Cardiac muscle cell (in vitro differentiated cells and primary cell): ENCODE results near the gene TMC2. TPM values are rescaled to one million over a fixed set of nuclear protein-coding genes. Genes with fewer than 3 reads are reported as not detected.
A peak's percentile ranks its signal among the peaks of the same experiment; 100 is the strongest.

Experiments used
- DNase-seq, 2 donors: peaks; one replicate each; pipeline versions ENCODE4 v3.0.0 to v3.0.0-alpha.2; 2010 to 2017; ENCODE audit warnings: low read depth in 1 of 2, low spot score in 1 of 2
- H3K27ac ChIP-seq: fragments of 200-600 bp; sonication (generic); 2 replicates; pipeline ENCODE4 v1.5.1; 2016
- H3K27me3 ChIP-seq: fragments of 200-600 bp; sonication (generic); 2 replicates; pipeline ENCODE4 v1.6.0; 2016; ENCODE audit warnings: control low read depth
- H3K36me3 ChIP-seq: fragments of 200-600 bp; sonication (generic); 2 replicates; pipeline ENCODE4 v1.5.1; 2016; ENCODE audit warnings: control low read depth
- H3K4me1 ChIP-seq: fragments of 200-600 bp; sonication (generic); 2 replicates; pipeline ENCODE4 v1.8.1; 2017; ENCODE audit warnings: low read depth, mild to moderate bottlenecking, mixed run types
- H3K4me3 ChIP-seq: fragments of 200-600 bp; sonication (generic); 2 replicates; pipeline ENCODE4 v1.5.1; 2016; ENCODE audit warnings: mild to moderate bottlenecking
- H3K9me3 ChIP-seq: fragments of 200-600 bp; sonication (generic); 2 replicates; pipeline ENCODE4 v1.5.1; 2017; ENCODE audit warnings: low read depth, mild to moderate bottlenecking, control low read depth
- polyA plus RNA-seq: library from polyadenylated mRNA; unstranded; fragments of >200 nt; fragmentation: Nextera tagmentation; extraction: Ambion mirVana; gene quantifications from 2 replicates; pipeline ENCODE4 v1.2.1, GENCODE V29; 2016
- total RNA-seq: library from RNA; depleted of rRNA; stranded (reverse); fragments of >200 nt; gene quantifications from 2 replicates; pipeline ENCODE4 v1.2.3, GENCODE V29; 2016
- TF ChIP-seq, protein P1 (sequence below): IDR thresholded peaks from 2 replicates; pipeline ENCODE4 v1.5.1; 2012; ENCODE audit warnings: low read depth, mild to moderate bottlenecking, low read length

The TMC2 gene
- total and polyA plus RNA-seq, 2 experiments from 2014 or later, result not detected

DNA sequence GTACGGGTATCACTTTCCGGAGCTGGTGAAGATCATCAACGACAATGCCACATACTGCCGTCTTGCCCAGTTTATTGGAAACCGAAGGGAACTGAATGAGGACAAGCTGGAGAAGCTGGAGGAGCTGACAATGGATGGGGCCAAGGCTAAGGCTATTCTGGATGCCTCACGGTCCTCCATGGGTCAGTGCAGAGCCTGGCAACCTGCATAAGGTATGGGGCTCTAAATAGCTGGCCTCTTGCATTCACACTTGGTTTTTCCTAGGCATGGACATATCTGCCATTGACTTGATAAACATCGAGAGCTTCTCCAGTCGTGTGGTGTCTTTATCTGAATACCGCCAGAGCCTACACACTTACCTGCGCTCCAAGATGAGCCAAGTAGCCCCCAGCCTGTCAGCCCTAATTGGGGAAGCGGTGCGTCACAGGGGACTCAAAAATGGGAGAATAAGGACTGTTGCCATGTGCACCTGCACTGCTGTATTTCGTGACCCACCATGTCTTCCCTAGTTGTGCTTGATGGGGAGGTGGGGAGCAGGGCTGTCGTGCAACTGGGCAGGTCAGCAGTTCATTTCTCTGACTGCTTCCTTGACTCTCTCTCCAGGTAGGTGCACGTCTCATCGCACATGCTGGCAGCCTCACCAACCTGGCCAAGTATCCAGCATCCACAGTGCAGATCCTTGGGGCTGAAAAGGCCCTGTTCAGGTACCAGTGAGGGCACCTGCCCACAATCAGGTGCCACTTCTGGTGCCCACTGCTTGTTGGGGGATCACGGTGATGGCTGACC, 119.2 kb downstream of the TMC2 start:
- TF ChIP-seq, protein P1, sequence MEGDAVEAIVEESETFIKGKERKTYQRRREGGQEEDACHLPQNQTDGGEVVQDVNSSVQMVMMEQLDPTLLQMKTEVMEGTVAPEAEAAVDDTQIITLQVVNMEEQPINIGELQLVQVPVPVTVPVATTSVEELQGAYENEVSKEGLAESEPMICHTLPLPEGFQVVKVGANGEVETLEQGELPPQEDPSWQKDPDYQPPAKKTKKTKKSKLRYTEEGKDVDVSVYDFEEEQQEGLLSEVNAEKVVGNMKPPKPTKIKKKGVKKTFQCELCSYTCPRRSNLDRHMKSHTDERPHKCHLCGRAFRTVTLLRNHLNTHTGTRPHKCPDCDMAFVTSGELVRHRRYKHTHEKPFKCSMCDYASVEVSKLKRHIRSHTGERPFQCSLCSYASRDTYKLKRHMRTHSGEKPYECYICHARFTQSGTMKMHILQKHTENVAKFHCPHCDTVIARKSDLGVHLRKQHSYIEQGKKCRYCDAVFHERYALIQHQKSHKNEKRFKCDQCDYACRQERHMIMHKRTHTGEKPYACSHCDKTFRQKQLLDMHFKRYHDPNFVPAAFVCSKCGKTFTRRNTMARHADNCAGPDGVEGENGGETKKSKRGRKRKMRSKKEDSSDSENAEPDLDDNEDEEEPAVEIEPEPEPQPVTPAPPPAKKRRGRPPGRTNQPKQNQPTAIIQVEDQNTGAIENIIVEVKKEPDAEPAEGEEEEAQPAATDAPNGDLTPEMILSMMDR, result no peak
- no peaks in the 10 kb centered on the region for H3K4me1 ChIP-seq
- no peak for DNase-seq
- H3K4me3 ChIP-seq, result no peak overlapping the region
- H3K36me3 ChIP-seq, result peaks cover 53% of the 10 kb centered on the region
- no peaks in the 10 kb centered on the region for H3K27me3 ChIP-seq
- H3K9me3 ChIP-seq, result no peaks in the 10 kb centered on the region
- no peak overlapping the region for H3K27ac ChIP-seq

DNA sequence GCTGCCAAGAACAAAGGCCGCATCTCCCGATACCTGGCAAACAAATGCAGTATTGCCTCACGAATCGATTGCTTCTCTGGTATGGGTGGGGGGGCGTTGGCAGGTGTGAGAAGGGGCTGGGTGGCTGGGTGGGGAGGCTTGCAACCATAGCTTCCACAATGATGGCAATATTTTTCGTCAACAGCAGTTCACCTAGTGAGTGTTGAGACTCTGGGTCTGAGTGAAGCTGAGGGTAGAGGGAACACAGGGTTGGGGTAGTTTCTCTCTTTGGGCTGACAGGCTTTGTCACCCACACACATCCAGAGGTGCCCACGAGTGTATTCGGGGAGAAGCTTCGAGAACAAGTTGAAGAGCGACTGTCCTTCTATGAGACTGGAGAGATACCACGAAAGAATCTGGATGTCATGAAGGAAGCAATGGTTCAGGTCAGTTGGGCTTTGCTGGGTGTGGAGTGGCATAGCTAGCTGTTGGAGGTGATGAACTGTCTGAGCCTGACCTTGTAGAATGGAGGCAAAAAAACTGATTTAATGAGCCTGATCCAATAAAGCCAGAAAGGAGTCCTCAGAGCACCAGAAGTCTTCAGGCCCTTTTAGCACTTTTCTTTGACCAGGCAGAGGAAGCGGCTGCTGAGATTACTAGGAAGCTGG, 120.2 kb downstream of the TMC2 start:
- Histone ChIP-seq H3K4me3 (no peak overlapping the region), H3K27ac (no peak overlapping the region), H3K9me3 (no peaks in the 10 kb centered on the region), H3K36me3 (peaks cover 53% of the 10 kb centered on the region), H3K27me3 (no peaks in the 10 kb centered on the region), H3K4me1 (no peaks in the 10 kb centered on the region)
- TF ChIP-seq, protein P1, result no peak
- DNase-seq, result no peak

DNA sequence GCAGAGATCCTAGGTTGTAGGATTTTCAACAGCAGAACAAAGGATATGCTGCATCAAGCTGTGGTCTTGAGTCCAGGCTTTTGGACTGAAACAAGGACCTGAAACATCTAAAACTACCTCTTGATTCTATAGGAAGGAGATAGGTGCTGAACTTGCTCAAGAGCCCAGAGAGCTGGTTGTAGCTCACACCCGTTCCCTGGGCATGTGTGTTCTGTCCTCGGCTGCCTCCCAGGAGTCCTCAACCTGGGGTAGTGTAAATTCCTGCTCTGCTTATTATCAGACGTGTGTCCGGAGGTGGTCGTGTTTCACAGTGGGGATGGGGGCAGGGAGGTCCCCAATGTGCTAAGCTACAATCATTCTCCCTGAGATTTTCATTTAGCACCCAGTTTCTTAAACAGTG, 120.9 kb downstream of the TMC2 start:
- H3K27ac ChIP-seq, result peak overlapping the region; percentile 4
- peaks cover 56% of the 10 kb centered on the region for H3K36me3 ChIP-seq
- no peaks in the 10 kb centered on the region for H3K27me3 ChIP-seq
- H3K4me1 ChIP-seq, result no peaks in the 10 kb centered on the region
- no peak for DNase-seq
- H3K4me3 ChIP-seq, result no peak overlapping the region
- H3K9me3 ChIP-seq, result no peaks in the 10 kb centered on the region
- TF ChIP-seq, protein P1, result no peak

DNA sequence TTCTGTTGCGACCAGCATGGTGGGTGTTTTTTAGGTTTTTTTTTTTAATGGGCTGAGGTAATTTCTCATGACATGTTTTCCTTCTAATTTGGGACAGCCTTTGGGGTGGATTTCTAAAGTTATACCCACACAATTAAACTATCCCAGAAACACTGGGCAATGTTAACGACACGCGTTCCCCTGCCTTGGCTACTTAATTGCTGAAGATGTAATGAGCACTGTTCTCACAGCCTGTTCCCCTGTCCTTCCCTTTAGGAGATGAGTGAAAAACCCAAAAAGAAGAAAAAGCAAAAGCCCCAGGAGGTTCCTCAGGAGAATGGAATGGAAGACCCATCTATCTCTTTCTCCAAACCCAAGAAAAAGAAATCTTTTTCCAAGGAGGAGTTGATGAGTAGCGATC, 121.3 kb downstream of the TMC2 start:
- no peaks in the 10 kb centered on the region for H3K9me3 ChIP-seq
- no peak overlapping the region for H3K4me3 ChIP-seq
- TF ChIP-seq, protein P1, result no peak
- H3K4me1 ChIP-seq, result no peaks in the 10 kb centered on the region
- no peak for DNase-seq
- no peak overlapping the region for H3K27ac ChIP-seq
- peaks cover 58% of the 10 kb centered on the region for H3K36me3 ChIP-seq
- H3K27me3 ChIP-seq, result no peaks in the 10 kb centered on the region

DNA sequence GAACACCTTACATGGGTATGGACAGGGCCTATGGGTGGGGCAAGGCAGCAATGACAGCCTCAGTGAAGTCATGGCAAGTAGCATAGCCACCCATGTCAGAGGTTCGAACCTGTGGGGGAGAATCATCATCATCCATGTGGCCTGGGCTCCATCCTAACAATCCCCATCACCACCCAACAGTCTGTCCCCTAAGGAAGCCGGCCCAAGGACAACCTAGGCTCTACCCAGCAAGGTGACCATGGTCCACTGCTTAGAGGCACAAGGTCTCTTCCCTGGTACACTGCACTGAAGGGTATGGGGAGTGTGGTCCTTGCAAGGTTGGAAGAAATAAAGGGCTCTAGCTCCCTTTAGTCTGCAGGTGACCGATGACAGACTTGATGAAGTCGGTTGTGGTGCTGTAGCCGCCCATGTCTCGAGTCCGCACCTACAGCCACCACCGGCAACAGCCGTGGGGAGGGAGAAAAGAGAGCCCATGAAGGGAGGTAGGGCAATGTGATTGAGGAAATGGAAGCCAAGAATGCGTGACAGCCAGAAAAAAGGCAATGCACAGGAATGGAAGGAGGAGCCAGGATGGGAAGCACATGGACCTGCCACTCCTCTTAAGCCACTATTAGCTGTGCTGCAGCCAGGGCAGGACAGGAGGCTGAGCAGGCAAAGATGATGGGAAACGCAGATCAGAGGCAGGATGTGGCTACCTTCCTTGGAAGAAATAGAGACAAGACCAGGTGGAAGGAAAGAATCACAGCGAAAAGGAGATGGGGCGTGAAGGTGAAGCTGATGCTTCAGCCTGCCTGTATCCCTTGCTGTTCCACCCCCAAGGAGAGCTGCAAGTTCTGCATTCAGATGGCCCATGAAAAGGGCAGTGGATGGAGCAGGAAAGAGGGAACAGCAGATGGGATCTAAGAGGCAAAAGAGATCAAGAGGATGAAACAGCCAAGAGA, 122.3 kb downstream of the TMC2 start:
- Histone ChIP-seq H3K9me3 (no peaks in the 10 kb centered on the region), H3K4me1 (peaks cover 4% of the 10 kb centered on the region), H3K36me3 (peaks cover 58% of the 10 kb centered on the region), H3K4me3 (no peak overlapping the region), H3K27me3 (no peaks in the 10 kb centered on the region), H3K27ac (no peak overlapping the region)
- TF ChIP-seq, protein P1, result no peak
- no peak for DNase-seq
